Ovary (tissue), 9 donors: ENCODE data around the gene MKRN1. TPM values are rescaled to one million over a fixed set of nuclear protein-coding genes. Genes with fewer than 3 reads are reported as not detected.

ENCODE experiments used
- DNase-seq, 5 donors: peaks; one replicate each; pipeline ENCODE4 v3.0.0-alpha.2; 2019 to 2020
- H3K27ac ChIP-seq, 2 donors: fragments of 200-600 bp; one replicate each; pipeline versions ENCODE4 v1.5.1 to v1.8.0; 2019 to 2022
- H3K27me3 ChIP-seq: fragments of 200-600 bp; one replicate; pipeline ENCODE4 v1.8.0; 2022
- H3K36me3 ChIP-seq: fragments of 200-600 bp; sonication (generic); one replicate; pipeline ENCODE4 v1.5.1; 2019
- H3K4me1 ChIP-seq: one replicate; pipeline ENCODE4 v1.8.1; 2013; ENCODE audit warnings: mild to moderate bottlenecking, moderate library complexity; ENCODE audit not compliant: insufficient read depth
- H3K4me3 ChIP-seq: fragments of 200-600 bp; sonication (generic); one replicate; pipeline ENCODE4 v1.5.1; 2017
- H3K9me3 ChIP-seq, 2 donors: fragments of 200-600 bp in 1 of 2; sonication (generic) in 1 of 2; one replicate each; pipeline versions ENCODE4 v1.5.1 to v1.8.1; 2013 to 2019; ENCODE audit warnings: mild to moderate bottlenecking in 1 of 2, moderate library complexity in 1 of 2
- CTCF ChIP-seq, 3 donors: fragments of 450-650 bp in 2 of 3; fragments of 200-600 bp in 1 of 3; IDR thresholded peaks; one replicate each; pipeline versions ENCODE4 v1.5.1 to v1.8.0; 2016 to 2022; ENCODE audit warnings: antibody characterized with exemption in 3 of 3, mild to moderate bottlenecking in 1 of 3
- EP300 ChIP-seq: sonication (generic); formaldehyde crosslinking; IDR thresholded peaks from one replicate; pipeline ENCODE4 v1.6.1; 2017; ENCODE audit warnings: antibody characterized with exemption
- POLR2A ChIP-seq: fragments of 450-650 bp; IDR thresholded peaks from one replicate; pipeline ENCODE4 v1.6.1; 2017; ENCODE audit warnings: antibody characterized with exemption, mild to moderate bottlenecking, moderate library complexity
- WGBS, 3 donors: extraction: QIAGEN DNeasy Blood & Tissue Kit in 1 of 3; methylation state at CpG; one replicate each; pipeline versions ENCODE4 v1.1.5 to v1.1.7; 2013 to 2017; 5-methylcytosine and 5-hydroxymethylcytosine counted together
- intact Hi-C, 4 donors: fragments of 100-400 bp; cut with DNase I; formaldehyde crosslinking; loops; one replicate each; pipeline versions ENCODE4 v1.11.0 to v1.15.1; 2022 to 2023
- polyA plus RNA-seq, 2 donors: library from polyadenylated mRNA; stranded (reverse); fragments of 200-250 nt in 1 of 2; fragments of 350-450 nt in 1 of 2; fragmentation: Illumina TruSeq in 1 of 2; extraction: RNeasy Lipid Tissue Mini Kit (QIAGEN cat#74804) in 1 of 2; gene quantifications; one replicate each; pipeline ENCODE4 v1.2.3, GENCODE V29; 2013 to 2014
- total RNA-seq, 7 donors: library from RNA; depleted of rRNA in 2 of 7; stranded (reverse); fragments of >200 nt in 2 of 7; fragmentation: NEBNext Ultra II Directional in 3 of 7; extraction: Animal tissue kit (Norgen Biotek cat#: 25700) in 3 of 7; gene quantifications; one replicate each; pipeline versions ENCODE4 v1.1.0 to v1.2.4, GENCODE V29; 2016 to 2023
- donor health status: DM: no; HTN: no; CAD: no; lungs with moderate emphysema.
- donor health status: DM: no; HTN: no; CAD: no.
- donor health status: Bipolar disorder and iron deficiency.
- donor health status: DM: yes; HTN: yes; CAD: no.
- donor health status: DM: no; HTN: no; CAD: no.
- donor health status: DM: yes; HTN: yes; CAD: no.

Gene MKRN1
- total and polyA plus RNA-seq, 9 donors, result 42.0 to 124 (median 73.6) TPM

- DNase-seq, result no peak
- TF ChIP-seq EP300 (no peak), CTCF (IDR thresholded peaks at IDR 0.05) (no peak), POLR2A (no peak)
- Histone ChIP-seq H3K27me3 (no peaks in the 10 kb centered on the region), H3K4me1 (peaks cover 3% of the 10 kb centered on the region), H3K27ac (no peak overlapping the region), H3K9me3 (no peaks in the 10 kb centered on the region), H3K36me3 (no peaks in the 10 kb centered on the region), H3K4me3 (no peak overlapping the region)
- intact Hi-C loops, result no loop called here
- 92 to 98% (median 96%) methylated on average over 2 of the region's 2 CpGs for WGBS, 3 donors
These were observed 16.2 kb downstream of the MKRN1 start for GRCh38 chr7:140463111-140463510.

DNA sequence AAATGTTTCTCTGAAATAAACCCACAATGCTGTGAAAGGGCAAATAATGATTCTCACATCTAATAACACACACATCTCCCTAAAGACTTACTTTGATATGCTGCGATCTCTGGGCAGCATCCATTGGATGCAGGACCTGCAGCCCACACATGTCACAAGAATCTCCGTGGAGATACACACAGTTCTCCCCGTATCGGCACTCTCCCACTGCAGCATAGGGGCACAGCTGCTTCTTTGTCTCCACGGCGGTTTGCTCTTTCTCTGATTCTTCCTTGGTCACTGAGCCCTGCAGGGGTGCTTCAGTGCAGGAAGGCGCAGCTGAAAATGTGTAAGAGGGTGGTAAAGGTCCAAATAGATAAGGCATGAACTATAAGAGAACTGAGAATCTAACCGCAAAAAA lies 20.4 kb downstream of the MKRN1 start:
- intact Hi-C loops, result no loop called here
- Histone ChIP-seq H3K4me1 (peaks cover 3% of the 10 kb centered on the region), H3K27ac (no peak overlapping the region), H3K36me3 (no peaks in the 10 kb centered on the region), H3K9me3 (no peaks in the 10 kb centered on the region), H3K4me3 (no peak overlapping the region), H3K27me3 (no peaks in the 10 kb centered on the region)
- DNase-seq, result no peak
- WGBS, 3 donors, result 8 to 49% (median 9%) methylated on average over 8 of the region's 8 CpGs
- TF ChIP-seq EP300 (no peak), POLR2A (no peak), CTCF (IDR thresholded peaks at IDR 0.05) (no peak)

DNA sequence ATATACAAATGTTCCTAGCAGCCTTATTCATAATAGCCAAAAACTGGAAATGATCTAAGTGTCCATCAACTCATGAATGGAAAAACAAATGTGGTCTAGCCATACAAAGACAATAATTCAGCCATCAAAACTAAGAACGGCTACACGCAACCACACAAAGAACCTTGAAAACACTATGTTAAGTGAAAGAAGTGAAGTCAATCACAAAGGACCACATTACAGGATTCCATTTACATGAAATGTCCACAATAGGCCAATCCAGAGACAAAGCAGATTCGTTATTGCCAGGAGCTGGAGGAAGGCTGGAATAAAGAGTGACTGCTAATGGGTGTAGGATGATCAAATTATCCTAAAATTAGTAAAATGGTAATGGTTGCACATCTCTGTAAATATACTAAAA lies 21.1 kb downstream of the MKRN1 start:
- no peaks in the 10 kb centered on the region for H3K27me3 ChIP-seq
- peaks cover 3% of the 10 kb centered on the region for H3K4me1 ChIP-seq
- TF ChIP-seq POLR2A, result no peak
- no peak for TF ChIP-seq EP300
- no peak for TF ChIP-seq CTCF (IDR thresholded peaks at IDR 0.05)
- no peak overlapping the region for H3K27ac ChIP-seq
- no peaks in the 10 kb centered on the region for H3K9me3 ChIP-seq
- DNase-seq, result no peak
- no peaks in the 10 kb centered on the region for H3K36me3 ChIP-seq
- 89 to 96% (median 95%) methylated on average over 3 of the region's 3 CpGs for WGBS, 3 donors
- intact Hi-C loops, result no loop called here
- H3K4me3 ChIP-seq, result no peak overlapping the region

DNA sequence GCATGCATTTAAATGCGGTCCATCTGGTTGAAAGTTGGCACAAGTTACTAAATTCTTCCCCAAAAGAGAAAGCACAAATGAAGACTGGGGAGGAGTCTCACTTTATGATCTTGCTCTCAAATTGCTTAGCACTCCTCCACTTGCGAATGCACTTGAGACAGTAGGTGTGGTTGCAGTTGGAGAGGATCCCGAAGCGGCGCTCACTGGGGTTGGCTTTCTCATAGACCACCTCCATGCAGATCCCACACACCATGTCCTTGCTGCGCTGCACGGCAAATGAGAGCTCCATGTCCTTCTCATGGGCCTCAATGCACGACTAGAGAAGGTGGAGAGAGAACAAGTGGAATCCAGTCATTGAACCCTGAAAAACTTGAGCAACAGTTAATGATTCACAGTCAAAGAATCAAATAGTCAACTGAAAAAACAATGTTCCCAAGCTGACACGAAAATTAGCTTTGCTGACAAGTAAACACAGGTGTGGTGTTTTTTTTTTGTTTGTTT lies 22.7 kb downstream of the MKRN1 start:
- no peak overlapping the region for H3K4me3 ChIP-seq
- no peak for TF ChIP-seq CTCF (IDR thresholded peaks at IDR 0.05)
- TF ChIP-seq POLR2A, result no peak
- no peak for TF ChIP-seq EP300
- H3K9me3 ChIP-seq, result no peaks in the 10 kb centered on the region
- H3K4me1 ChIP-seq, result peaks cover 3% of the 10 kb centered on the region
- no peak overlapping the region for H3K27ac ChIP-seq
- H3K27me3 ChIP-seq, result no peaks in the 10 kb centered on the region
- no peak for DNase-seq
- intact Hi-C loops, result no loop called here
- 83 to 93% (median 91%) methylated on average over 9 of the region's 9 CpGs for whole genome bisulfite sequencing, 3 donors
- H3K36me3 ChIP-seq, result no peaks in the 10 kb centered on the region
